GM21447 (cell line): Measurements from ENCODE around the gene CADM1.

Experiments used
- ATAC-seq: cut with Tn5 transposase; IDR thresholded peaks from one replicate; pipeline ENCODE4 v1.9.1; 2021; ENCODE audit not compliant: unreplicated experiment

The CADM1 gene

DNA sequence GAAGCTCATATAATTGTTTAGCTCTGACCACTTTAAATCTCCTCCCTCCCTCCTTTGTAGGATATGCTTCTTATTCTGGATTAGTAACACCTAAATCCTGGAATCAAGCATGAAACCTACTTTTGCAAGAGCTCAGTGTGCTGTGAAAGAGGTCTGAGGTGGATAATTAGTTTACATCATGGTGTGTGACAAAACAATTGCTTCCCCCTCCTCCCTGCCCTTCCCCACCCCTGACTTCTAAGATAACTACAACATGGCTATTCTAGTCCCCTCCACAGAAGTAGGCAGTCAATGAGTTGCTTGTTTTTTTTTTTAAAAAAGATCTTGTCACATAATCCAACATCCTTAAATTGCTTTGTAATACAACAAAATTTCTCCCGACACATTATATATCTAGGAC, 314.0 kb downstream of the CADM1 start:
- ATAC-seq = no peak

DNA sequence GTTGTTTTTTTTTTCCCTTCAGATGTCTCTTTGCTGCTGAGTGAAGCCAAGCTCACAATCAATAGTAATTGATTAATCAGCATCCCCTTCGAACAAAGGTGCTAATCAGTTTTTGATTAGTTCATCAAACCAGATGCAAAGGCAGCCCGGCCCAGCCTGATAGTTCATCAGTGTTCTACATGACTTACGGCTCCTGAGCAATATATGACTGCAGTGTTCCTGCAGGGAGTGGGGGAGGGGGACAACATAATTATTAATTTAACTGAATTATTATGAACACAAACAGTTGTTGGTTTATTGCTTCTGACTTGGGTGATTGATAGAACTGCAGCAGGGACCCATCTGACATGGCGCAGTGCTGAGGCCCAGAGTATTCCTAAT, 315.3 kb downstream of the CADM1 start:
- no peak for ATAC-seq

DNA sequence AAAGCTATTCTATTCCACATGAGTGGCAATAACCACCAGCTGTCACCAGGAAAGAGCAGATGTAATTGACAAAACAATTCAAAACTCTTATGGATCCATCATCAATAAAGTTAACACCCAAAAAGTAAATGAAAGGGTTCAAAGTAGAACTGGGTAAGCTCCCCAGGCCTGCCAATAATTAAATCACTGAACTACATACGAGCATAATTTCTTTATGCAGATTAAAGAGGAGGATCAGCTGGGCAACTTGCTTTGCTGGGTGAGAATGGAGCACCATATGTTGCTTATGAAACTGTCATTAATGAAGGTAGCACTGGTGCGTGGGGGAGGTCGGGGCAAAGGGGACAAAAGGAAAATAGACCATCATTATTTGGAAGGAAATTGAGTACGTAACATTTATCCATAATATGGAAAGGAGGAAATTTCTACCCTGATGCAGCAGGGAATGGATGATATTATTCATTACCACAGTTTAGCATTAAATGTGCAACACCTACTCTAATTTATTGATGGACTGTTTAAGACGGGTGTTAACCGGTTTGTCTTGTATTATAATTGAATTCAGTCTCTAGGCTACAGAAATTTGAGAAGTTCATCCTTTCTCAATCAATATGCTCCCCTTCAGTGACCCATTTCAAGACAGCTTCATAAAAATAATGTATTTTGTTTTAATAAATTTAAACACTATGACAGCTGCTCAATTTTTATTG, 315.9 kb downstream of the CADM1 start:
- ATAC-seq = no peak

DNA sequence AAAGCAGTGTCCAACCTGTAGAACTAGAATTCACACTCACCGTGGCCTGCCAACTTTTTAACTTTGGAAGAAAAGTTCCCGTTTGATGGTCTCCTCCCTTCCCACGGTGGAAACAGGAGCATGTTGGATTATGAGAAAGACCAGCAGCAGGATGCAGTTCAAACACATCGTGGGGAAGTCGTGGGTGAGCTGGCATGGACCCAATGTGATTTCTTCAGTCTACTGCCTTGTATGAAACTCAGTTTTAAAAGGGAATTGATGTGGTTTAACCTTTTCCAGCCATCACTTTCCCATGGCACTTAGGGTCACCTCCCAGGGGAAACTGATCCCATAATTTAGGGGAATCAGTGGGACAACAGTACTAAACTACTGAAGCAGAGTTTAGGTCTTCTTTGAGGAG, 318.3 kb downstream of the CADM1 start:
- ATAC-seq = no peak

DNA sequence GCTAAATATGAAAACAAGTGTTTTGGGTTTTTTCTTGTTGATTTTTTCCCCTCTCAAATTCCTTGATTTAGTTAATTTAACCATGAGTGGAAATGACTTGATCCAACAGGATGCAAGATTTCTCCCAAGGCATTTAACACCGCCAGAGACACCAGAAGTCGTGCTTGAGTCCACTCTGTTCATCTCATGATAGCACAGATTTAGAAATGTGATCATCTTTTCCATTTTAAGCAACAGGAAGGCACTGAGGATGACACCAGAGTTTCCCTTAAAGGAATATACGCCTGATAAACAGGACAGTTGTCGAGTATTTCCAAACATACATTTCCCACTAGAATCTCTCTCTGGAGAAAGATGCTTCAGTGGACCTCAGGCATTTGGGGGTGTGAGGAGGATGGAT, 318.7 kb downstream of the CADM1 start:
- ATAC-seq = no peak

DNA sequence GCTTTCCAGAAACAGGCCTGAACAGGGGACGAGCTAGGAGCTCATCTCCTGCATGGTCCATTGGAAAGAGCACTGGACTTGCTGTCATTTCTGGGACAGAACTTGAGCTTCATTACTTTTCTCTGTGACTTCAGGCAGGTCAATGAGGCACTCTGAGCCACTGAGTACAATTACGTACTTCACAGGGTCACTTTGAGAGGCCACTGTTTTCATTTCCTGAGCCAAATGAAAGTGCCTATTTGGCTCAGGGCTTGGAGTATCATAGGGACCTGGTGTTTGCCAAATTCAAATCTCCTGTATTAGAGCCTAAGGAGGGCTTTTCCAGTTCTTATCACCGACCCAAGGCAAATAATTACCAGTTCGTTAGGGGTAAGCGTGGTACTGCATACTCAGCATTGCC, 319.3 kb downstream of the CADM1 start:
- no peak for ATAC-seq

DNA sequence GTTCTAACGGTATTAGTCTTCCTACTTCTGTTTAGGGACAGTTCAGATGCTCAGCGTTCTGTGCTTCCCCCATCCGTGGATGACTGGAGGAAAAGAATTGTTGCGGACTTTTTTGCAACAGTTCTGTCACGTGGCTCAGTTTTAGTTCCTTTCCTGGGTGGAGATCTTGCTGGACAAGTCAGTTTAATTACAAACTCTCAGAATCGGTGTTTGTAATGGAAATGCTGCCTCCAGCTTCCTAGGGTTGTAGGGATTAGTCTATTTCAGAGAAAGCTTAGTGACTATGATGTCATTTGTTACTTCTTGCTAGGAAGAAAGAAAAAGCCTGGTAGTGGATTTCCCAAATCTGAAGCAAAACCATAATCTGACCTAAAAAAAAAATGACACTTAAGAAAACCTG, 320.4 kb downstream of the CADM1 start:
- ATAC-seq = no peak

DNA sequence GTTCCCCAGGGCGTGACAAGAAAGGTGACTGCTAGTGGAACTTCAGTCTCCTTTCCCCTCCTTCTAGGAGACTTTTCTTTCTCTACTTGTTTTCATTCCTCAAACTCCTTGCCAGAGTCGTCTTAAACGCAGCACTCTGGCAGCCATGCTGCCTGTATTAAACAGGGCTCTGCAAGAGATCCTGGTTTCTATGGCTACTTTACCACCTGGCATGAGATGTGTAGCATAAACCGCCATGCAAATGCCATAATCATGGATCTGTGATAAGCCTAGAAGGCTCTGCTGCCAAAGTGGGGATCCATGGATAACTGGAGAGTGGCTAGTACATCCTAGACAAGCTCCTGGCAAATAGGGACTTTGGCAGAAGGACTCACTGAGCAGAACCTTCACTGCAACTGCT, 321.1 kb downstream of the CADM1 start:
- no peak for ATAC-seq

DNA sequence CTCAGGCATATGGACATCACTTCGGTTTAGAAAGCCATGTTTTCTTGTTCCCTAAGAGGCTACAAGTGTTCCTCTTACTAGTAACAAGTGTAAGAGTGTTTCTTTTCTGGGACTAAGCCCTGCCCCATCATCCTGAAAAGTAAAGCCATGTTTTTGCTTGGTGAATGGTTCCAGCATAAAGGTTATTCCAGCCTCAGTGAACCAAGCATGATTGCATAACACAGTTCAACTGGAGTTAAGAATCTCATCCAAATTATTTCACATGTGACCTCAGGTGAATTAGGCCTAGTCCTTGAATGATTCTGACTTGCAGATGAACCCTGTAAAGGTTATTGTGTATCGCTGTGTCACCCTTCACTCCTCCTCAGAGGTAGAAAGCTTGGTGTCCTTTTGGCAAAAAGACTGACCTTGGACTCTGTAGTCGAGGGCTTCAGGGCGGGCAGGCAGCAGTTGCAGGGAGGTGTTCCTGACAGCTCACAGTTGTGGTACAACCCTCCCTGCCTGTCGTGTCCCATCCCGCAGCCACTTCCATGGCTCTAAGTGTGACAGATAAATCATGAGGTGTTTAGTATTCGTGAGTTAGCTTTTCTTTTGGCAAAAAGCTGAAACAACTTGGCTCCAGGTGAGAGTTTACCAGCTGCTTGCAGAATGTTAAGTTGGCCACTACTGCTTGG, 321.8 kb downstream of the CADM1 start:
- ATAC-seq = no peak

DNA sequence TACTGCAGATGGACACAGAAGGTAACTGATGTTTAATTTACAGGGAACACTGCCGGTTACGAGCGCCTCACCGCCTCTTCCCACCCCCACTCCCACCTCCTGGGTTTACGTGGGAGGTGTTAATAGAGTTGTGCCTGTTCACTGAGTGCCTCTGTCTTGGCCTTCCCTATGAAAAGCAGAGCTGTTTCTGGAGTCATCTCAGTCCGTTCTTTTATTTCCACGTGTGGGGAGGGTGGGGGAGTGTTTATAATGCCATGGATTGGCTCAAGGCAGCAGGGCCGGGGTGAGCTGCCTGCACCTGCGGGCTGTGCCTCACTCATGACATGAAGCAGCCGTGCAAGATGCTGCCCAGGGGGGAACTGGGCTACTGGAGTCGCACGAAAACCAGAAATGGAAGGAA, 322.7 kb downstream of the CADM1 start:
- ATAC-seq = no peak

DNA sequence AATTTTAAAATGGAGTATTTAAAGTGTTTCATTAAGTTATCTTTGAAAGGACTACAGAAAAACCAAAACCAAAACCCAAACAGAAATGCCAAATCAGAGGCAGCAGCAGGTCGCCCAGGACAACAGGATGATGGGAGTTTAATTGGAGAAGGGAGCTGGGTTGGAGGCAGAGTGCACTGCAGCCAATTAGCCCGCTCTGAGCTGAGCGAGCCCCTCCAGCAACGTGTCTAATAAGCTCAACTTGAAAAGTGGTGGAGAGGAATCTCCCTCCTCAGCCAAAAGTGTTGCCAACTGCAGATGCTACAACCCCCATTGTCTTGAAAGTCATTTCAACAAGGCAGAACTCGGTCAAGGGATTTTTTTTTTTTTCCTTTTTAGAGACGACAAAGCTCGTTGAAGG, 323.9 kb downstream of the CADM1 start:
- ATAC-seq = no peak

DNA sequence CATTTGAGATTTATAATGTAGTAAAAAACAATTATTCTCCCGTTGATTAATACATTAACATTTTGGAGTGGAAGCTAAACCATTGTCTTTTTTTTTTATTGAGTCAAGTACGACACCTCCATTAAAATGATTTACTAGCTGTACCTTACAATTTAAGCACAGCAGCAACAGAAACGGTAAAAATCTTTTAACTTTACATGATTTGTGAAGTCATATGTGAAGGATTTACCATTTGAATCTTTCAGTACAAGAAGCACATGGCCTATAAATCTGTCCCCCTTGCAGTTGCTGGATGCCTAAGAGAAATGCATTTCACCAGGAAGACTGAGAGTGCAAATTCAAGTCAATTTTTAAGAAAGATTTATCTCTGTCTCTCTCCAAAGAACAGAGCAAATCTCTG, 324.6 kb downstream of the CADM1 start:
- no peak for ATAC-seq

DNA sequence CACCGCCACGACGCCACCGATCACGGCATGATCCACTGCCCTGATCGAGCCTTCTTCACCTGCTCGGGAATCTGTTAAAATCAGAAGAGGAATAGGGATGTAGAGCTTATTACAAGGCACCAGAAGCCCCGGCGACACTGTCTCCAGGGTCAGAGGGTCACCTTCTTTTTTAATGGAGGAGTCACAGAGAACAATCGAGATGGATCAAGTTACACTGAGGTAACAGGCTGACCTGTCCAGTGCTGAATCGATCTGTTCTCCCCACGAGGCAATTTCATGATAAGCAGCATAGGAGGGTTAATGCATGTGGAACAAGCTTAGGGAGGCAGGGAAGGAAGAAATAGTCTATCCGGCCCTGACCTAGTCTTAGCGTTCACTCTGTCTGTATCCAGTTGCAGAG, 325.5 kb downstream of the CADM1 start:
- no peak for ATAC-seq

DNA sequence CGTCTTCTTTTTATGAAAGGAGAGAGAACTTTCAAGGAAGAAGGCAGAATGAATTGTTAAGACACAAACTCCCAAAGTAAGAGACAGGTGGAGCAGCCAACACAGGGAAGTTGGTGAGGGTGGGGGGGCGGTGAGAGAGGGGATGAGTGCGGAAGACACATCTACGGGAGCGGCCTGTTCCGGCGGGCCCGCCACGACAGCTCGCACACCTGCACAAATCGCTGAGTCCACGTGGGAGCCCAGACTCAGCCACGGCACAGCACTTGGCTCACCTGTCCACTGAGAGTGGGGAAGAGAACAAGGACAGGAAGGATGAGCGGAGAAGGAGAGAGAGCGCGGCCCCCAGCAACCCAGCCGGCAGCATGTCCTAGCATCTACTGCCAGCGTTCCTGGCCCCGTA, 331.1 kb downstream of the CADM1 start:
- no peak for ATAC-seq

DNA sequence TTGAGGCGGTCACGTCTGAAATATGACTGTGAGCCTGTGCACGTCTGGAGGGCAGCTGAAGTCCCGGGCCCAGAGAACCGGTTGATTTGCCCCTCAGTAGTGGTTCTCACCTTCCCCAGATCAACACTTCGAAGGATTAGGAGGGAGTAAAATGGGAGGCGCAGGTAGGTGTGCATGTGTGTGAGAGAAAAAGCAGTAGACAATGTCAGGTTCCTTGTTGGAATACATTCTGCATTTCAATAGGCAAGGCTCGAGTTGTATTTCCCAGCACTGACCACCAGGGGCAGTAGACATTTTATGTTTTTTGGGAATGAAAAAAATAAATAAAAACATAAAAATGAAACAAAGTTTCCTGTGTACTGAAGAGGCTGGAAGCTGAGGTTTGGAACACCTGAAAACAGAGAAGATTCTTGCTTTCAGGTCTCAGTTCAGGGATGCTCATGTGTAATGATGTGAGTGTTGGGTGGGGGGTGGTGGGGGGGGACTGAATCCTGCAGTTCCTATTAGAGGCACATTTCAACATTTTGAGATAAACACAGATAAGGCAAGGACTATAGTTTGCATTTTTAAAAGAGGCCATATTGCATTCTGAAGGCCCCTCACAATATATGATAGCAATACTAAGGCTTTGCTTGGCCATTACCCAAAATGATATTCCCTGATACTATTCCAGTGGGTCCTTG, 333.9 kb downstream of the CADM1 start:
- ATAC-seq = no peak

DNA sequence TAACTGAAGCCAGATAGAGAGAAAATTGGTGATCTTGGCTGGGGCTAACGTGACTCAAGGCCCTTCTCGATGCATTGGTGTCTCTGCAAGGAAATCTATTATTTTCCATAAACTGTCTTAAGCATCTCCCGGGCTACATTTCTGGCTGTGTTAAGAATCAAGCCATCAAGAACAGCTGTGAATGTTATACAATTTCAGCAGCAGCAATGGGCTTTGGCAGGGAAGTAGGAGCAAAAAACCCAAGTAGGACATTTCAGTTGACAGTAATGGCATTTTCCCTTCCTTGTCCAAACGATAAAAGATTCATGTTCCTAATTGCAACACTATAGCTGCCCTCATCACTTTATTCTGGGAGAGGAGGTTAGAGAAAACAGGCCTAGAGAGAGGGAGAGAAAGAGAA, 335.0 kb downstream of the CADM1 start:
- ATAC-seq = no peak

DNA sequence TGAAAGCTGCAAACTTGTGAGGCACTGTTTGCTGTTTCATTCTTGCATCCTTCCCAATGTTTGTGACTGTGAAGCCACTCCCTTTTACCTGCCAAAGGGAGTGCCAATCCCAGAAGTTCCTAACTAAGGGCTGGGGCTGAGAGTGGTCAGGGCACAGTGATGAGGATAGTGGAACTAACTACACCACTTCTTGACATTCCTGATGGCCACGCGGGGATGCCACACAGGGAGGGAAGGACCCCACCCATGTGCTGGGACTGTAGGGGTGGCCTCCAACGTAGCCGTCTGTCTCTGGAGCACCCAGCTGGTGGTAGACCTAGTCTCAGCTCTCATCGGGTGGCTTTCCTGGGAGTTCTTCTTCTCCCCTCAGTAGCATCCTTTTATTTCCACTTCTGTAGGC, 335.5 kb downstream of the CADM1 start:
- ATAC-seq = no peak

DNA sequence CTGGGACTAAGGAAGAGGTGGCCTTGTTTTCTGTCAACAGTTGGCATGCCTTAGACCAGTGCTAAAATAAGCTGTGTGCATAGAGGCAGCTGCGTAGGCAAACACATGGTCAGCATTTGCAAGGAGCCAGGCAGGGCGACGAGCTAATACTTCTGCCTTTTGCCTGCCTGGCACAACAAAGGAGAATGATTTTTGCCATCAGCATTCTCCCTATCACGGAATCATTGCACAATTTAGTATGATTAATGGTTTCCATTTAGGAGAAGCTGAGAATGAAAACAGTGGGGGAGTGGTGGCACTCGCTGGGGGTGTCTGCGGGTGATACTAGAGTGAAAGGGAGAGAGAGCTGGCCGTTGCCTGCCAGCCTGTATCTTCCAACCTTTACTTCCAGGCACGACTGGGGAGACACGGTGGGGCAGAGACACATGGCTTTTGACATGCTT, 336.0 kb downstream of the CADM1 start:
- no peak for ATAC-seq

DNA sequence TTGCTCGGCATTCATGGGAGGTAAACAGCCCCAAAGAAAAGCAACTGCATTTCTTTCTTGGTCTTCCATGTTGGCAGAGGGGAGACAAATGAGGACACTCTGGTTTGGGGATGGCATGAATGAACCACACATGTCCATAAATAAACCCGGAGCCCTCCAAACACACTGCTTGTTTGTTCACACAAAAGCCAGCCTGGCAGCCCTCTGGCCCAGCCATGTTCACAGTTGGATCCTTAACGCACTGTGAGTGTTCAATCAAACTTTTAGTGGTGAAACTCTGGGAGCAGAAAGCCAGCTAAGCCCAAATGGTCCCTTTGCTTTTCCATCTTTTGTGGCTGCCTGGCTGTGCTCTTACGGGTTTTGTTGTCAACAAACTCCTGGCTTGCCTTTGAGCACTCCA, 336.8 kb downstream of the CADM1 start:
- ATAC-seq = no peak

DNA sequence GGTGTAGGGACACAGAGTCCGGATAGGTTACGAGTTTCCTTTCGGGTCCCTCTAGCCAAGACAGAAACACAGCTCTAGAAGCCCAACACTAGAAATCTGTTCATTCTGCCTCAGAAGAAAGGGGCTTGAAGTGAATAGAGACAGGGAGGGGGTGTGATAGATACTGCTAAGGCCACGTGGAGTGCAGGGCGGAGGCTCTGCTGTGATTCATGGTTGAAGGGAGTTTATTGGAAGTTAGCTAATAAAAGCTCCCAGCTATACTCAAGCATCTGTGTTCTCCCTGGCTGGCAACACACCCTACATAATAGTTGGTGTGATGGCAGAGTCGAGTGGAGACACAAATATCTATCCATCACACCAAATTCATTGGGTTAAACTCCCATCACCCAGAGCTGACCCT, 337.4 kb downstream of the CADM1 start:
- ATAC-seq = no peak

DNA sequence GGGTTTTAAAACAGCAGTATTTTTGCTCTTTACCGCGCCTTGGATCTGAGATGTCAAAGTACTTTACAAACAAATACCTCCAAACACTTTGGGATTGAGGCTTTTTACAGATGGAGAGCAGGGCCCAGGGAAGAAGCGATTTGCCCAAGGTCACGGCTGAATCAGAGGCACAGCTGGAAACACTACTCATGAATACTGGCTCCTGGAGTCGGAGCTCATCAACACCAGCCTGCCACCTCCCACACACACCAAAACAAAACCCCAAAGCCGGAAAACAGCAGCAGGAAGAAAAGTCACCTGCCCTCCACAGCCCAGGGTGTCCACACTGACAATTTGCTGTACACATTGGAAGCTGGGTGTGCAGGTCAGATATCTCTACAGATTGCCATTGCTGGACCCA, 339.4 kb downstream of the CADM1 start:
- ATAC-seq = no peak

DNA sequence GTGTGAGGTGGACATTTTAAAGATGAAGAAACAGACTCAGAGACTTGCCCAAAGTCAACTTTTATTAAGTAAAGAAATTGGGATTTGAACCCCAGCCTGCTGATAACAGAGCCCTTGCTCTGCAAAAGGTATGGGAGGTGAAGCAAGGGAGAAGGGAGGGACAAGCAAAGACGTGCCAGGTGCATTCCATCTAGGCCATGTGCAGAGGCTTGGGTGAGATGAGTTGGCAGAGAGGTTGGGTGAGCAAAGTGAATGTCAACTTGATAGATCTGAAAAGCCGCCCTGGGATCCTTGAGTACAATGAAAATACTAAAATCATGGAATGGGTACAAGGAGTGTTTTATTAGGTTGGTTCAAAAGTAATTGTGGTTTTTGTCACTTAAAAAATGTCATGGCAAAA, 341.3 kb downstream of the CADM1 start:
- ATAC-seq = no peak
